GM12874 (cell line): ENCODE results near the gene PDZD2.

Experiments used
- TF ChIP-seq, protein P1 (sequence below): IDR thresholded peaks from 2 replicates; pipeline ENCODE4 v1.5.1; 2011; ENCODE audit warnings: low read depth, mild to moderate bottlenecking, control low read depth, low read length, moderate library complexity; ENCODE audit not compliant: insufficient read depth

Gene PDZD2

DNA sequence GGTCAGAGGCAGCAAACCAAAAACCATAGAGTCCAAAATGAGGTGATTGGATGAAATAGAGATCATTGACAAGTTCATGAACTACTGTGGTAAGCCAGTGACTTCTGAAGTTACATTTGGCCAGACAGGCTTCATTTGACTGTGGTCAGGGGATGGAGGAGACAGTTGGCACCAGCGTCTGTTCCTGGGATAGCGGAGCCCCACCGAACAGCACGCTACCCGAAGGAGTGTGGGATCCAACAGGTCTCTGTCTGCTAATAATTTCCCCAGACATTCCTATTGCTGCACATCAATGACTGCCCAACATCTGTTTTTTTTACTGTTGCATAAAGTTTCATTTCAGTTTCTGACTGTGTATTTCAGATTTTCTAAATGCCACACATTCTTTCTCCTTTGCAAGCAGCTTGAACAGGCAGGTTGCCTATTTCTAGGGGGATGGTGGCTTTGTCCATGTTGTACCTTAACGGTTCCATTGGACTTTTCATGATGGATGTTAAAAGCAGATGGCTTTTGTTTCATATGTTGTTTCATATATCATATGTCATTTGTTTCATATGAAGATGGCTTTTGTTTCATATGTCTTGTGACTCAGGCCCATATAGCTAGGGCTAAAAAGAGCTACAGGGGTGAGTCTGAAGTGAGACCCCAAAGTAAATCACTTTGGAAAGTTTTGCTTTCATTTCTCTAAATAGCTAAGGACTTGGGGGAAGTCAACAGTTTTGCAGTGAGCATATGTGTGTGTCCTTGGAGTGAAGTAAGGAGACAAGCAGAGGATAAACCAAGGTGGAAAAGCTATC is 354.4 kb downstream of the PDZD2 start:
- TF ChIP-seq, protein P1, sequence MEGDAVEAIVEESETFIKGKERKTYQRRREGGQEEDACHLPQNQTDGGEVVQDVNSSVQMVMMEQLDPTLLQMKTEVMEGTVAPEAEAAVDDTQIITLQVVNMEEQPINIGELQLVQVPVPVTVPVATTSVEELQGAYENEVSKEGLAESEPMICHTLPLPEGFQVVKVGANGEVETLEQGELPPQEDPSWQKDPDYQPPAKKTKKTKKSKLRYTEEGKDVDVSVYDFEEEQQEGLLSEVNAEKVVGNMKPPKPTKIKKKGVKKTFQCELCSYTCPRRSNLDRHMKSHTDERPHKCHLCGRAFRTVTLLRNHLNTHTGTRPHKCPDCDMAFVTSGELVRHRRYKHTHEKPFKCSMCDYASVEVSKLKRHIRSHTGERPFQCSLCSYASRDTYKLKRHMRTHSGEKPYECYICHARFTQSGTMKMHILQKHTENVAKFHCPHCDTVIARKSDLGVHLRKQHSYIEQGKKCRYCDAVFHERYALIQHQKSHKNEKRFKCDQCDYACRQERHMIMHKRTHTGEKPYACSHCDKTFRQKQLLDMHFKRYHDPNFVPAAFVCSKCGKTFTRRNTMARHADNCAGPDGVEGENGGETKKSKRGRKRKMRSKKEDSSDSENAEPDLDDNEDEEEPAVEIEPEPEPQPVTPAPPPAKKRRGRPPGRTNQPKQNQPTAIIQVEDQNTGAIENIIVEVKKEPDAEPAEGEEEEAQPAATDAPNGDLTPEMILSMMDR = no peak

DNA sequence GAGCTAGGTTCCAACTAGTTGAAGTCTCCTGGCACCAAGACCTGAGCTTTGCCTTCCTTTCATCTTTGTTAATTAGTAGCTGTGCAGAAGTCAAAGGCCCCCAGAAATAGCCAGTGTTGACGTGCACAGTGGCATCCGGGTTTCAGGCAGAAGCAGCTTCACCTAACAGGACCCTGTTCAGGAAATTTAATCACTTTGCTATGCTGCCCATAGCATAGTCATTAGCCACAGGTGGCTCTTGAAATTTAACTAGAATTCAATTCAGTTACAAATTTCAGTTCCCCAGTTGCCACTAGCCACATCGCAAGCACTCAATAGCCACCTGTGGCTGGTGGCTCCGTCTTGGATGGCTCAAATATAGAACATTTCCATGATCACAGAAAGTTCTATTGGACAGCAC is 356.1 kb downstream of the PDZD2 start:
- TF ChIP-seq, protein P1 = no peak

DNA sequence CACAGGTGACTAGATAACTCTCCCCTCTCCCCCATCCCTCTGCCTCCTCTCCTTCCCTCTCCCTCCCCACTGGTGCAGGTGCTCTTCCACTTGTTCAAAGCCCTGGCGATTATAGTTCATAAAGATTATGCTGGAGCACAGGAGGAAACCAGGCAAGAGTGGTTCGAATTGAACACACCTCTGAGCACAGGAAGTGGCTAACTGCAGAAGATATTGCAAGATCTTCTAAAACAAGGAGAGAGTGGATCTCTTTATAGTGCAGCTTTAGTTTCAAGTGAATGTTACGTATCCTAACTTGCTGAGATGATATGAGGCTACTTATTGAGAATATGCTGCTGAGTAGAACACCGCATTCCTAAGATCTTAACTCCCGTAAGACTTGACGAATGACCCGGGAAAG is 356.8 kb downstream of the PDZD2 start:
- TF ChIP-seq, protein P1 = no peak

DNA sequence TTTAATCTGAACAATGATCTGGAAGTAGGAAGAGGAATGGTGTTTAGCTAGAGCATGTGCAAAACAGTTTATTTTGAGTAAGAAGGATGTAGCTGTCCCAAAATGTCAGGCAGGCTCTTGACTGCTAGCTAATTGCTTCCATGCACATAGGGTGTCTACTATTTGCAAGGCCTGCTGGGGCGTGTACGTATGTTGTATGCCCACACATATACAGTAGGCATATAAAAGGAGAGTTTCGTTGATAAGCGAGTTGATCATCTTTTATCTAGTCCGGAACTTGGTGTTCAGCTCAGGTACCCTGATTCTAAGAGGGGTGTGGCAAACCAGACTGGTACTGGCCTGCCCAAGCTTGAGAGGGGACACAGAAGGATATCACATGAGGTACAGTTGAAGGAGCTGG is 358.0 kb downstream of the PDZD2 start:
- TF ChIP-seq, protein P1 = no peak

DNA sequence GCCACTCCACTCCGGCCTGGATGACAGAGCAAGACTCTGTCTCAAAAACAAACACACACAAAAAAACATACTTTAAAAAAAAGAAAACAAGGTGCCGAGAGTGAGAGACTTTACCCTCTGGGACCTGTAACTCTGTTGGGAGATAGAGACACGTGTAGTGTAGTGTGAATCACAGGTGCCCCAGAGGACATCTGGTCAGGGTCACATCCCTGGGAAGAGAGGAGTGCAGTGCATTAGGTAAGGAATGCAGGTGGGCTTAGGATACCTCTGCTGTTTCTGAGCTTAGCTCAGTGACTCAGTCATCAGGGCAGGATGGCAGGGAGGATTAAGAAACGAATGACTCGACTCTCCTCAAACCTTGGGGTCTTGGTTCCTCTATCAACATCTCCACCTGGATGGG is 360.5 kb downstream of the PDZD2 start:
- TF ChIP-seq, protein P1 = no peak

DNA sequence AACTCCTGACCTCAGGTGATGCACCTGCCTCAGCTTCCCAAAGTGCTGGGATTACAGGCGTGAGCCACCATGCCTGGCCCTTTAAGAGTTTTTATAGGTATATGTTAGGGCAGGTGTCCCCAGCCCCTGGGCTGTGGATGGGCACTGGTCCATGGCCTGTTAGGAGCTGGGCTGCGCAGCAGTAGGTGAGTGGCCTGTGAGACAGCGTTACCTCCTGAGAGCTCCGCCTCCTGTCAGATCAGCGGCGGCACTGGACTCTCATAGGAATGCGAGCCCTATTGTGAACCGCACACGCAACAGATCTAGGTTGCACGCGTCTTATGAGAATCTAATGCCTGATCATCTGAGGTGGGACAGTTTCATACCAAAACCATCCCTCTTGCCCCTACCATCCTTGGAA is 361.8 kb downstream of the PDZD2 start:
- TF ChIP-seq, protein P1 = no peak

DNA sequence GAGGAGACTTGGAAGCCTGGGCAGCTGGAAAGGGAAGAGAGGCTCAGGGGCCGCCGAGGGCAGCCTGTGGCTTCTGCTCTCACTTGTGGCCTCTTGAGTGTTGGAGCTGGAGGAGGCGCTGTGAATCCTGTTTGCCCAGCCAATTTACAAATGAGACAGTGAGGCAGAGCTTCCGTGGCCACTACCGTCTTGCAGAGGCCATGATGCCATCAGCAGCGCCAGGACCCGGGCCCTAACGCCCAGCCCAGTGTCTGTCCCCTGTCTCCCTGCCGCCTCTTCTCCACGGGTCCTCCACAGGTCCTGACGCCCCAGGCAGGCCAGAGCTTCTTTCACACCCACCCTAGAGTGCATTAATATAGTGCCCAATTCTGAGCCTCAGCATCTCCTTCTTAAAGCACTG is 362.4 kb downstream of the PDZD2 start:
- TF ChIP-seq, protein P1 = no peak
